Measurements from ENCODE around the gene PTPN2.

DNA sequence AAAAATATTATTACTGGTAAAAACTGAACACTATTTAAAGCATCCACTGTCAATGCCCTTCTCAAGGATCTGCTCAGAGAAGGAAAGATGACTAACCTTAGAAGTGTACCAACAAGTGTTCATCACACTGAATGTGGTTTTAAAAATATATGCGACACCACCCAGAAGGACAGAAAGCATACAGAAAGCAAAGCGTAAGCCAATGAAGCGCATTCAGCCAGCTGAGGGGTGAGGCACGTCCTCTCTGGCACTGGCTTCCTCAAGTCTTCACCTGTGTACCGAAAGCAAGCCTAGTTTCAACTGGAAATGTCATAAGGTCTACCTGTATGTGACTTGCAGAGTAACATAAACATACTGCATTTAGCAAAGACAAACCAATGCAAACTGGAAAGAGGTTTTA, 92.4 kb downstream of the PTPN2 start:
- no peak for TF ChIP-seq CTCF (IDR thresholded peaks at IDR 0.05)
- TF ChIP-seq POLR2A (IDR thresholded peaks at IDR 0.05): no peak

Measured in uterus (tissue), 2 donors.